ENCODE data around the gene TMTC4. TPM values are rescaled to one million over a fixed set of nuclear protein-coding genes. Genes with fewer than 3 reads are reported as not detected.

Gene TMTC4
- total and polyA plus RNA-seq, 10 of the 15 experiments (the other 5 are each of a cell fraction or from before 2014, with no cell fraction given) = 3.3 to 24.6 (median 14.5) TPM

- no peak overlapping the region for H3K4me2 ChIP-seq (ENCODE audit: control insufficient read depth, insufficient read depth)
- 71% methylated on average over 2 of the region's 2 CpGs for WGBS (ENCODE audit: insufficient coverage, insufficient replicate concordance, low lambda C conversion rate, missing lambda C conversion rate)
- ChIA-PET RAD21 (ENCODE audit: unreplicated experiment) (no interaction called here), POLR2A (no interaction called here), CTCF (interaction anchor here (2.3 kb wide), 1 partner anchor 9 kb away, joined by 17 read pairs; no protein-coding TSS in a partner anchor), SMC1A (ENCODE audit: uncharacterized antibody, unreplicated experiment) (no interaction called here)
- no peaks in the 10 kb centered on the region for H3K9me3 ChIP-seq (replicated peaks; ENCODE audit: control insufficient read depth, insufficient read depth, low read length)
- H3K79me2 ChIP-seq (ENCODE audit: control insufficient read depth, insufficient read depth, low read length) = no peaks in the 10 kb centered on the region
- H3K36me3 ChIP-seq (ENCODE audit: control insufficient read depth in 2 of 2, insufficient read depth in 2 of 2, low read length in 1 of 2) = no peaks in the 10 kb centered on the region
- no peak overlapping the region for H2AFZ ChIP-seq (ENCODE audit: control insufficient read depth, low read depth, low read length)
- H3K4me1 ChIP-seq (ENCODE audit: control insufficient read depth, insufficient read depth, low read length) = no peaks in the 10 kb centered on the region
- H3K27me3 ChIP-seq (replicated peaks in 1 of 2; ENCODE audit: control insufficient read depth in 2 of 2, insufficient read depth in 2 of 2, low read length in 1 of 2) = no peaks in the 10 kb centered on the region
- in situ Hi-C loops (cut with MboI) = no loop called here
- H3K4me3 ChIP-seq = no peak overlapping the region
- H3K27ac ChIP-seq (ENCODE audit: control insufficient read depth, insufficient read depth) = no peak overlapping the region
- no peak for DNase-seq (ENCODE audit: low read depth, low spot score)
- no peak for FAIRE-seq
- H4K20me1 ChIP-seq (ENCODE audit: control insufficient read depth, insufficient read depth) = no peaks in the 10 kb centered on the region
- intact Hi-C loops (cut with micrococcal nuclease; ENCODE audit: unreplicated experiment) = no loop called here
- H3K9ac ChIP-seq (ENCODE audit: control insufficient read depth, insufficient read depth, low read length) = no peak overlapping the region
- no peak for ATAC-seq
- no TSS peak for BruUV-seq (replicated peaks)
- TF ChIP-seq, protein P1, sequence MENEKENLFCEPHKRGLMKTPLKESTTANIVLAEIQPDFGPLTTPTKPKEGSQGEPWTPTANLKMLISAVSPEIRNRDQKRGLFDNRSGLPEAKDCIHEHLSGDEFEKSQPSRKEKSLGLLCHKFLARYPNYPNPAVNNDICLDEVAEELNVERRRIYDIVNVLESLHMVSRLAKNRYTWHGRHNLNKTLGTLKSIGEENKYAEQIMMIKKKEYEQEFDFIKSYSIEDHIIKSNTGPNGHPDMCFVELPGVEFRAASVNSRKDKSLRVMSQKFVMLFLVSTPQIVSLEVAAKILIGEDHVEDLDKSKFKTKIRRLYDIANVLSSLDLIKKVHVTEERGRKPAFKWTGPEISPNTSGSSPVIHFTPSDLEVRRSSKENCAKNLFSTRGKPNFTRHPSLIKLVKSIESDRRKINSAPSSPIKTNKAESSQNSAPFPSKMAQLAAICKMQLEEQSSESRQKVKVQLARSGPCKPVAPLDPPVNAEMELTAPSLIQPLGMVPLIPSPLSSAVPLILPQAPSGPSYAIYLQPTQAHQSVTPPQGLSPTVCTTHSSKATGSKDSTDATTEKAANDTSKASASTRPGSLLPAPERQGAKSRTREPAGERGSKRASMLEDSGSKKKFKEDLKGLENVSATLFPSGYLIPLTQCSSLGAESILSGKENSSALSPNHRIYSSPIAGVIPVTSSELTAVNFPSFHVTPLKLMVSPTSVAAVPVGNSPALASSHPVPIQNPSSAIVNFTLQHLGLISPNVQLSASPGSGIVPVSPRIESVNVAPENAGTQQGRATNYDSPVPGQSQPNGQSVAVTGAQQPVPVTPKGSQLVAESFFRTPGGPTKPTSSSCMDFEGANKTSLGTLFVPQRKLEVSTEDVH (IDR thresholded peaks at IDR 0.05; ENCODE audit: low read depth, partially characterized antibody) = no peak
- TF ChIP-seq POLR2AphosphoS2 (IDR thresholded peaks at IDR 0.05; ENCODE audit: low read depth, low read length) (no peak), BCL11A (IDR thresholded peaks at IDR 0.05; ENCODE audit: low read depth, low read length) (no peak), STAT1 (conservative IDR thresholded peaks at IDR 0.05) (no peak), PAX8 (IDR thresholded peaks at IDR 0.05) (no peak), MTA3 (IDR thresholded peaks at IDR 0.05; ENCODE audit: borderline replicate concordance, low read length) (no peak), RCOR1 (conservative IDR thresholded peaks at IDR 0.05; ENCODE audit: low read depth, low read length) (no peak), MLLT1 (IDR thresholded peaks at IDR 0.05) (no peak), SPI1 (IDR thresholded peaks at IDR 0.05; ENCODE audit: borderline replicate concordance, insufficient read depth, low read depth, low read length) (no peak), CEBPB (IDR thresholded peaks at IDR 0.05; ENCODE audit: borderline replicate concordance in 1 of 2, low read depth in 2 of 2, low read length in 2 of 2) (no peak), BMI1 (IDR thresholded peaks at IDR 0.05; ENCODE audit: borderline replicate concordance) (no peak), SMAD1 (IDR thresholded peaks at IDR 0.05; ENCODE audit: low read depth, partially characterized antibody) (no peak), POLR2AphosphoS5 (IDR thresholded peaks at IDR 0.05; ENCODE audit: low read length) (no peak), TBL1XR1 (IDR thresholded peaks at IDR 0.05; ENCODE audit: low read depth, low read length) (no peak), ZNF24 (IDR thresholded peaks at IDR 0.05) (no peak), CREB1 (IDR thresholded peaks at IDR 0.05; ENCODE audit: low read depth) (no peak)
- TF ChIP-seq, protein P2, sequence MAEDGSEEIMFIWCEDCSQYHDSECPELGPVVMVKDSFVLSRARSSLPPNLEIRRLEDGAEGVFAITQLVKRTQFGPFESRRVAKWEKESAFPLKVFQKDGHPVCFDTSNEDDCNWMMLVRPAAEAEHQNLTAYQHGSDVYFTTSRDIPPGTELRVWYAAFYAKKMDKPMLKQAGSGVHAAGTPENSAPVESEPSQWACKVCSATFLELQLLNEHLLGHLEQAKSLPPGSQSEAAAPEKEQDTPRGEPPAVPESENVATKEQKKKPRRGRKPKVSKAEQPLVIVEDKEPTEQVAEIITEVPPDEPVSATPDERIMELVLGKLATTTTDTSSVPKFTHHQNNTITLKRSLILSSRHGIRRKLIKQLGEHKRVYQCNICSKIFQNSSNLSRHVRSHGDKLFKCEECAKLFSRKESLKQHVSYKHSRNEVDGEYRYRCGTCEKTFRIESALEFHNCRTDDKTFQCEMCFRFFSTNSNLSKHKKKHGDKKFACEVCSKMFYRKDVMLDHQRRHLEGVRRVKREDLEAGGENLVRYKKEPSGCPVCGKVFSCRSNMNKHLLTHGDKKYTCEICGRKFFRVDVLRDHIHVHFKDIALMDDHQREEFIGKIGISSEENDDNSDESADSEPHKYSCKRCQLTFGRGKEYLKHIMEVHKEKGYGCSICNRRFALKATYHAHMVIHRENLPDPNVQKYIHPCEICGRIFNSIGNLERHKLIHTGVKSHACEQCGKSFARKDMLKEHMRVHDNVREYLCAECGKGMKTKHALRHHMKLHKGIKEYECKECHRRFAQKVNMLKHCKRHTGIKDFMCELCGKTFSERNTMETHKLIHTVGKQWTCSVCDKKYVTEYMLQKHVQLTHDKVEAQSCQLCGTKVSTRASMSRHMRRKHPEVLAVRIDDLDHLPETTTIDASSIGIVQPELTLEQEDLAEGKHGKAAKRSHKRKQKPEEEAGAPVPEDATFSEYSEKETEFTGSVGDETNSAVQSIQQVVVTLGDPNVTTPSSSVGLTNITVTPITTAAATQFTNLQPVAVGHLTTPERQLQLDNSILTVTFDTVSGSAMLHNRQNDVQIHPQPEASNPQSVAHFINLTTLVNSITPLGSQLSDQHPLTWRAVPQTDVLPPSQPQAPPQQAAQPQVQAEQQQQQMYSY (CRISPR knock-in tag; IDR thresholded peaks at IDR 0.05) = no peak
- TF ChIP-seq, protein P3, sequence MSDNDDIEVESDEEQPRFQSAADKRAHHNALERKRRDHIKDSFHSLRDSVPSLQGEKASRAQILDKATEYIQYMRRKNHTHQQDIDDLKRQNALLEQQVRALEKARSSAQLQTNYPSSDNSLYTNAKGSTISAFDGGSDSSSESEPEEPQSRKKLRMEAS (IDR thresholded peaks at IDR 0.05; ENCODE audit: low read depth, low read length) = no peak
Observed at GRCh38 chr13:100581504-100581903, 93.1 kb downstream of the TMTC4 start.
